PC-3 (cell line): ENCODE data around the gene VSTM4.

Source experiments
- CTCF ChIP-seq: fragments of 300-600 bp; sonication (generic); conservative IDR thresholded peaks from 2 replicates; pipeline ENCODE4 v1.5.1; 2017; ENCODE audit warnings: antibody characterized with exemption, low read depth, mild to moderate bottlenecking, low read length
- EZH2 ChIP-seq: fragments of 300-600 bp; sonication (generic); IDR thresholded peaks from one replicate; pipeline ENCODE4 v1.6.1; 2017; ENCODE audit warnings: antibody characterized with exemption, mild to moderate bottlenecking, low read length; ENCODE audit not compliant: unreplicated experiment

GRCh38 chr10:49008091-49008490, 107.2 kb downstream of the VSTM4 start:
- TF ChIP-seq CTCF: no peak
- TF ChIP-seq EZH2: no peak
